Activated naive CD8-positive, alpha-beta T cell treated with anti-CD3 and anti-CD28 coated beads for 36 hours (primary cell): ENCODE data around the gene TM9SF3. TPM values are rescaled to one million over a fixed set of nuclear protein-coding genes. Genes with fewer than 3 reads are reported as not detected.

Experiments
- DNase-seq: peaks from one replicate; pipeline ENCODE4 v3.0.0; 2021
- H3K27ac Mint-ChIP-seq: one replicate; pipeline ENCODE4 v1.8.0; 2022; ENCODE audit warnings: mild to moderate bottlenecking, moderate library complexity, mixed read lengths
- H3K27me3 Mint-ChIP-seq: one replicate; pipeline ENCODE4 v1.8.0; 2022; ENCODE audit warnings: mild to moderate bottlenecking, mixed read lengths
- H3K36me3 Mint-ChIP-seq: one replicate; pipeline ENCODE4 v1.8.0; 2021; ENCODE audit warnings: mild to moderate bottlenecking, mixed read lengths
- H3K4me1 Mint-ChIP-seq: one replicate; pipeline ENCODE4 v1.8.0; 2021; ENCODE audit warnings: mixed read lengths
- H3K4me3 Mint-ChIP-seq: one replicate; pipeline ENCODE4 v1.8.0; 2022; ENCODE audit warnings: mild to moderate bottlenecking, moderate library complexity, mixed read lengths
- H3K9me3 Mint-ChIP-seq: one replicate; pipeline ENCODE4 v1.8.0; 2022; ENCODE audit warnings: mixed read lengths
- total RNA-seq, 2 experiments: library from RNA; stranded (reverse); gene quantifications; one replicate each; pipeline ENCODE4 v1.2.3, GENCODE V29; 2021

The TM9SF3 gene
- total RNA-seq, 2 experiments from 2014 or later: 85.3 to 86.7 TPM

DNA sequence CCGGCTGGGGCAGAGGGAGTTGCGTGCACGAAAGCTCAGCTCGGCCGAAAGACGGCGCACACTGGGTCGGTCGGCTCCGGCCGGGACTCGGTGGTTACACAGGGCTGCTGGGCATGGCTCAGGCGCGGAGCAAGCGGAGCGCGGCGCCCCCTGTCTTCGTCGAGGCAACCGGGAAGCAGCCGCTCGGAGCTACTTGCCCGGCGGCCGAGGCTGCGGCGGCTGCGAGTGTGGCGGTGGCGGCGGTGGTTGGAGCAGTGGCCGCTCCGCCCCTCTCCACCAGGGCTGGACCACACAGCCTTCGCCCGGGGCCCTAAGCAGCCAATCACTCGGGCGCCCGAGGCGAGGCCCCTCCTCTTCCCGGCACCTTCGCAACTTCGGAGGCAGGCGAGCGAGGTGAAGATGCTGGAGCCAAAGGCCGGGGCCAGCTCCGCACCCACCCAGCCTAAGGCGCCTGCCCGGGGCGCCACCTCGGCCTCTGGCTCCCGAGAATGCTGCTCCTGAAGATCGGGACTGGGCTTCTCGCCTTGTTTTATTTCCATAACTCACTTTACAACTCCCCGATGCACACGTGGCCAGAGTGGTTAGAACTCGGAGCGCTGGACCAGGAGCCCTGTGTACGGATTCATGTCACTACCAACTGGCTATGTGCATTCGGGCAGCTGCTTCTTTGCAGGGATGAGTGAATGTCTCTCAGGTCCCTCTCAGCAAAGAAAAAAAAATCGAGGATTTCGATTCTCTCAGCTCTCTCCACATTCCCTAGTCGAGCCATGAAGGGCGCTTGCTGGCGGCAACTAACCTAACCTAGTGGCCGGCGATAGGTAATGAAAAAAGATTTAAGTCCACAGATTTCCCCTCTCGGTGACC is 72.9 kb downstream of the TM9SF3 start, which contains the start of gene TLL2:
TLL2 (minus strand) TSS at position 229 of the 864 bp plus-strand sequence. CDS start 241 bp downstream, outside the sequence.
- H3K9me3 Mint-ChIP-seq: no peaks in the 10 kb centered on the region

GRCh38 chr10:96513305-96513697 is 73.5 kb downstream of the TM9SF3 start:
- Mint-ChIP-seq H3K9me3 (no peaks in the 10 kb centered on the region), H3K27me3 (peaks cover 48% of the 10 kb centered on the region), H3K36me3 (peaks cover 4% of the 10 kb centered on the region), H3K4me1 (peaks cover 21% of the 10 kb centered on the region), H3K27ac (no peak overlapping the region), H3K4me3 (peak overlapping the region; percentile 56)
- no peak for DNase-seq

More for the DNA sequence above, 72.9 kb downstream of the TM9SF3 start, which contains the start of gene TLL2:
- H3K27me3 Mint-ChIP-seq: peaks cover 48% of the 10 kb centered on the region
- DNase-seq: peak; percentile 69
- H3K27ac Mint-ChIP-seq: no peak within 1 kb of the TSS
- H3K4me1 Mint-ChIP-seq: peaks cover 21% of the 10 kb centered on the region
- H3K4me3 Mint-ChIP-seq: peak within 1 kb of the TSS; percentile 60
- H3K36me3 Mint-ChIP-seq: peaks cover 6% of the 10 kb centered on the region

DNA sequence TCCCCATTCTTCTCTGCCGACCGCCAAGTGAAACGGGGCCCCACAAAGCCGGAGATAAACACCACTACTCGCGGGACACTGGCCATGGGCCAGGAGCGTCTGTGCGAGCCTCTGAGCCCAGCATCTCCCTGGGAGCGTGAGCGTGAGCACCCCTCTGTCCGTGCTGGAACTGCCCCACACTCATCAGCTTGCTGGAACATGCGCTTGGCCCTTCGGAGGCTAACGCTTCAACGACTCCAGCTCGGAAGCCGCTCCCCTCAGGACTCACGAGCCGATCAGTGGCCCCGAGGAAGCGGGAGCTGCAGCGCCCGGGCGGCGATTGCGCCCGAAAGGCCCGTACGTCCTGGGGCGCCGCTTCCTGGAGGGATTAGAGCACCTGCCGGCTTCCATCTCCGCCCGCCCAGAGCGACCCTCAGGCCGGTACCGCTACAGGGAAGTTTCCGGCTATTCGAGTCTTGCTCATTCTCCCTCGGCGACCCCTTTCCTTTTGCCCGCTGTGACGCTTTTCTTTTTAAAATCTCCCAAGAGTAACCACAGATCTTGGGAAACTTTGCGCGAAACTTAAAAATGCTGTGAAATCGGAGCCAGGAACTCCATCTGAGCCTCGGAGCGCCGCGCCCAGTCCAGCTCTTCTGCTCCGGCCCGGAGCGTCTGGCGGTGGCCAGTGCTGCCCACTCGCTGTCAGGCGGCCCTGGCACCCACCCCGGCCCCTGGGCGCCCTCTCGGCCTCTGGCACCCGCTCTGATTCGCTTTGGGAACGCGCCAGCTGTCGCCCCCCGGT is 74.1 kb downstream of the TM9SF3 start:
- peak overlapping the region; percentile 56 for H3K4me3 Mint-ChIP-seq
- no peak overlapping the region for H3K27ac Mint-ChIP-seq
- no peaks in the 10 kb centered on the region for H3K9me3 Mint-ChIP-seq
- H3K4me1 Mint-ChIP-seq: peaks cover 21% of the 10 kb centered on the region
- peaks cover 2% of the 10 kb centered on the region for H3K36me3 Mint-ChIP-seq
- H3K27me3 Mint-ChIP-seq: peaks cover 48% of the 10 kb centered on the region
- peak; percentile 19 for DNase-seq

- Mint-ChIP-seq H3K27me3 (peaks cover 42% of the 10 kb centered on the region), H3K4me1 (peaks cover 21% of the 10 kb centered on the region), H3K4me3 (no peak overlapping the region), H3K36me3 (peaks cover under 1% of the 10 kb centered on the region), H3K9me3 (no peaks in the 10 kb centered on the region), H3K27ac (no peak overlapping the region)
- DNase-seq: peak; percentile 17
Observed at GRCh38 chr10:96511044-96511945, 75.5 kb downstream of the TM9SF3 start.

GRCh38 chr10:96509017-96509641 is 77.7 kb downstream of the TM9SF3 start:
- peaks cover 21% of the 10 kb centered on the region for H3K27me3 Mint-ChIP-seq

DNA sequence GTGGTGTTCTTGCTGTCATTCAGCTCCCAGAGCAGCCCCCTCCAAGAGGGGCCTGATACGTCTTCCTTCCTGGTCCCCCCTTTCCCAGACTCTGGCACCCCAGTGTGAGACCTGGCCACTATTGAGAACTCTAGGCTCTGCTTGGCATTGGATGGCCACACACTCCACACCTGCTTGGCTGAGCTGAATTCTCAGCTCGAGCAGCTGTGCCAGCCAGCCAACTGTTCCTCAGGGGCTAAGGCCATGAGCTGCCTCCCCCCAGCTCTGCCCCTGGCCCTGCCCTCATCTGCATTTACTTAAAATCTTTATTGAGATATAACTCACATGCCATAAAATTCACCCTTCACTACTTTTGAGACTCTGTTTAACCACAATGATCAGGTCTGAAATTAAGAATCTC is 79.8 kb downstream of the TM9SF3 start:
- H3K4me1 Mint-ChIP-seq: peaks cover 1% of the 10 kb centered on the region
- H3K36me3 Mint-ChIP-seq: no peaks in the 10 kb centered on the region
- peaks cover 9% of the 10 kb centered on the region for H3K27me3 Mint-ChIP-seq
- no peak overlapping the region for H3K27ac Mint-ChIP-seq
- no peak for DNase-seq
- no peaks in the 10 kb centered on the region for H3K9me3 Mint-ChIP-seq
- H3K4me3 Mint-ChIP-seq: no peak overlapping the region

More at GRCh38 chr10:96509017-96509641, 77.7 kb downstream of the TM9SF3 start:
- Mint-ChIP-seq H3K4me1 (peaks cover 10% of the 10 kb centered on the region), H3K27ac (no peak overlapping the region), H3K36me3 (no peaks in the 10 kb centered on the region), H3K9me3 (no peaks in the 10 kb centered on the region), H3K4me3 (no peak overlapping the region)
- DNase-seq: no peak

GRCh38 chr10:96505150-96506136 is 81.4 kb downstream of the TM9SF3 start:
- Mint-ChIP-seq H3K27me3 (no peaks in the 10 kb centered on the region), H3K9me3 (no peaks in the 10 kb centered on the region), H3K27ac (no peak overlapping the region), H3K4me1 (no peaks in the 10 kb centered on the region), H3K4me3 (no peak overlapping the region), H3K36me3 (no peaks in the 10 kb centered on the region)
- DNase-seq: no peak

DNA sequence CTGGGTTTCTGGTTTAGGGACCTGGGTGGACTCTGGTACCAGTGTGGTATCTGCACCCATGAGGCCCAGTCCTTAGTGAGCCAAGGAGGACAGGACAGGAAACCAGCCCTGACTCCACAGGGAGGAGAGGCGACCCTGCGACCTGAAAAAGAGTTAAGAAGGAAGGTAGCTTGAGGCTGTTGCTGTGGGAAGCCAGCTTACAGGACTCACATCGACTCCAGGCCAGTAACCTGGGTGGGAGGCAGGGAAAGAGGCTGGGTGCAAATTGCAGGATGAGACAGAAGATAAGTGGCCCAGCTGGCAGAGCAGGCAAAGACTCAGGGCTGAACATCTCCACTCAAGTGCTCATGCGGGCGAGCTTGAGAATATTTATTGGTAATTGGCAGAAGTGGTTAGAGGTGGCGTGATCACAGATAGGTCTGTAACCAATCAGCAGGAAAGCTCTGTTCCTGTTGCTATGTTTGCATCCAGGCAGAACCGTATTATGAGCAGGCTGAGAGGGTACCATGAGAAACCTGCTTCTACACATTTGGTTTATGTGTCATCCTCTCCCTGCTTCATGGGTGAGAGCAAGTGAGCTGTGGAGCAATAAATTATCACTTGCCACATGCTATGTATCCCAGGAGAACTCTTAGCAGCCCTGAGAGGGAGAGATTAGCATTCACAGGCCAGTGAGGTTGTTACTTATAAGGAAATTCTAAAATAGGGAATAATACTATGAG is 84.1 kb downstream of the TM9SF3 start:
- Mint-ChIP-seq H3K27ac (no peak overlapping the region), H3K4me1 (no peaks in the 10 kb centered on the region), H3K27me3 (no peaks in the 10 kb centered on the region), H3K9me3 (no peaks in the 10 kb centered on the region), H3K4me3 (no peak overlapping the region), H3K36me3 (no peaks in the 10 kb centered on the region)
- DNase-seq: no peak

- H3K27me3 Mint-ChIP-seq: no peaks in the 10 kb centered on the region
- no peaks in the 10 kb centered on the region for H3K4me1 Mint-ChIP-seq
- no peak overlapping the region for H3K4me3 Mint-ChIP-seq
- H3K36me3 Mint-ChIP-seq: no peaks in the 10 kb centered on the region
- H3K27ac Mint-ChIP-seq: no peak overlapping the region
- no peak for DNase-seq
- H3K9me3 Mint-ChIP-seq: no peaks in the 10 kb centered on the region
Observed at GRCh38 chr10:96501985-96502384, 84.8 kb downstream of the TM9SF3 start.

- Mint-ChIP-seq H3K9me3 (no peaks in the 10 kb centered on the region), H3K4me1 (no peaks in the 10 kb centered on the region), H3K27ac (no peak overlapping the region), H3K36me3 (no peaks in the 10 kb centered on the region), H3K4me3 (no peak overlapping the region), H3K27me3 (peaks cover 3% of the 10 kb centered on the region)
- DNase-seq: no peak
Observed at GRCh38 chr10:96500519-96500918, 86.3 kb downstream of the TM9SF3 start.

- no peaks in the 10 kb centered on the region for H3K4me1 Mint-ChIP-seq
- H3K27ac Mint-ChIP-seq: no peak overlapping the region
- no peak overlapping the region for H3K4me3 Mint-ChIP-seq
- no peak for DNase-seq
- peaks cover 3% of the 10 kb centered on the region for H3K27me3 Mint-ChIP-seq
- no peaks in the 10 kb centered on the region for H3K36me3 Mint-ChIP-seq
- no peaks in the 10 kb centered on the region for H3K9me3 Mint-ChIP-seq
Observed at GRCh38 chr10:96500050-96500449, 86.8 kb downstream of the TM9SF3 start.

DNA sequence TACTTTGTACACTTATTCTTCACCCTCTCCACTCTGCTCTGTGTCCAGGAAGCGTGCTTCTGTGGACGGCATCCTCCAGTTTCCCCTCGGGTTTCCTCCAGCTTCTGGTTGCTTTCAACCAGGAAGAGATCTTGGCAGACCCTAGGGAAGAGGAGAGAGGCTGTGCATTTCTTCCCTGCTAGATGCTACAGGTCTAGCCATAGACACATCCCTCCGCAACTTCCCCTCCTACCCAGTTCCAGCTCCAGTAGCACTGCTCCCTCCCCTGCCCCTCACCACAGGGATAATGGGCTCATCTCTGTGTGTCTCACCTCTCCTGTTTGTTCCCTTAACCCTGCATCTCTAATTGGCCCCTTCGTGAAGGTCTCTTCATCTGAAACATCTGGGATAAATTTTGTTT is 89.4 kb downstream of the TM9SF3 start:
- no peaks in the 10 kb centered on the region for H3K9me3 Mint-ChIP-seq
- DNase-seq: no peak
- H3K4me1 Mint-ChIP-seq: no peaks in the 10 kb centered on the region
- no peaks in the 10 kb centered on the region for H3K36me3 Mint-ChIP-seq
- H3K4me3 Mint-ChIP-seq: no peak overlapping the region
- H3K27me3 Mint-ChIP-seq: peaks cover 7% of the 10 kb centered on the region
- H3K27ac Mint-ChIP-seq: no peak overlapping the region
